HG03520 (cell line): ENCODE data around the gene RAMACL.
"Not testable (repeated sequence)": the region's sequence is repeated elsewhere in the genome, so short reads cannot be mapped to it uniquely, and the experiment has no call there.

Experiments
- ATAC-seq: cut with Tn5 transposase; IDR thresholded peaks from one replicate; pipeline ENCODE4 v1.9.1; 2021; ENCODE audit warnings: mild to moderate bottlenecking, moderate library complexity; ENCODE audit not compliant: unreplicated experiment

Gene RAMACL

GRCh38 chr6:166586424-166587156 lies at the start of gene RAMACL:
Gene RAMACL, minus strand, starts transcription at chr6:166586678. Its CDS starts 201 bp downstream, at chr6:166586477.
- ATAC-seq = peak; percentile 83

- no peak for ATAC-seq
Observed at GRCh38 chr6:166635013-166635970, 48.8 kb upstream of the RAMACL start.

- not testable (repeated sequence) for ATAC-seq
Observed at GRCh38 chr6:166634581-166634980, 48.1 kb upstream of the RAMACL start.

DNA sequence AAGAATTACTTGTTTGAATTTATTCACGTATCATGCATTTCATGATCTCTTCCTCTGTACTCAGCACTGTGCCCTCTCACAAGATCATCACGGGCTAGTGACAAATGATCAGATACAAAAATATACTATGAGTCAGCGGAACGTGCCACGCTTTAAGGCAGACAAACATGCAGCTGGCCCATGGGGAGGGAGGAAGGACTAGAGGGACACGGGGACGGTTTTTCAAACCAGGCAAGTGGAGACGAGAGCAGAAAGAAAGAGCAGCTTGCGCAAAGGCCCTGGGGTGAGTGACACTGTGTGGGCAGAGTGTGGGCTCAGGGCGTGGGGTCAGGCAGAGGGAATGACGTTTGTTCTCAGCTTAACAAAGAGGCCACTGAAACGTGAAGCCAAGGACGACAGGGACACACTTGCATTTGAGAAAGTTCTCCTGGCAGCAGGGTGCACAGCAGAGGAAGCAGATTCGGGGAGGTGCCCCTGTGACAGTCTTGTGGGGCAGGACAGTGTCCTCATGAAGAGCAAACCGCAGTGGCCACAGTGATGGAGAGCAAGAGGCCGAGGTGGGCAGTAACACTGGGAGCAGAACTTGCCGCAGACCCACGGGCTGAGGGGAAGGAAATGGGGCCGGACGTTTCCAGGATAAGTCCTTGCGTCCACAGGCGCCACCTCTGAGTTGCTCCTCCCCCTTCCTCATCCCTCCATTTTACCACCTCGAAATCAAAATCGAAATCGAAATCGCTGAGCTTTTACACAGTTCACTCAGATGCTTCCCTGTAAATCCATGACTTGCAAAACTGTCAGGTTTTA lies 47.5 kb upstream of the RAMACL start:
- no peak for ATAC-seq

DNA sequence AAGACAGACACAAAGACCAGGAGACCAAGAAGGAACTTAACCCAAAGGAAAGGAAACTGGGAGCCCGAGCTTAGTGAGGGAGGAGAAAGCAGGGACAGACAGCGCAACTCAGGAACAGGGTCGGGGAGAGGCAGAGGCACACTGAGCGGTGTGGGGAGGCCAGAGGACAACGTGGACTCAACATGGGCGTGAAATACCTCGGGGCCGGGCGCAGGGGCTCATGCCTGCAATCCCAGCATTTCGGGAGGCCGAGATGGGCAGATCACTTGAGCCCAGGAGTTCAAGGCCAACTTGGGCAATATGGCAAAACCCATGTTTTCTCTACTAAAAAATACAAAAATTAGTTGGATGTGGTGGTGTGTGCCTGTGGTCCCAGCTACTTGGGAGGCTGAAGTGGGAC lies 46.3 kb upstream of the RAMACL start:
- ATAC-seq = no peak

- ATAC-seq = no peak
Observed at GRCh38 chr6:166630462-166630861, 44.0 kb upstream of the RAMACL start.

DNA sequence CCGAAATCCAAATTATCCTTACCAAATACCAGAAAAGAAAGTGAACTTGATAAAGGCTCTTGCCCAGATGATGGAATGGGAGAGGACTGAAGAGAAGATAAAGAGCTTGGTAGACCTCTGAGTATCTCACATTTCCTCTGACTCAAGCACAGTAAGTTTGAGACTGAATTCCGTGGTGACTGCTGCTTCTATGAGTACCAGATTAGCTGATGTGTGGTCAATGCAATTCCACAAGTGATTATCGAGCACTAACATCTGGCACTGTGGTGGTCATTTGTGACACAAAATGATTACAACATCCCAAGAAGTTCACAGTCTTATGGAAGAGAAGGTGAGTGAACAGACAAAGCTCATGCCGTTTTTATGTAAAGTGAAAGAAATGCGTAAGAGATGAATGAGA lies 43.1 kb upstream of the RAMACL start:
- ATAC-seq = no peak

DNA sequence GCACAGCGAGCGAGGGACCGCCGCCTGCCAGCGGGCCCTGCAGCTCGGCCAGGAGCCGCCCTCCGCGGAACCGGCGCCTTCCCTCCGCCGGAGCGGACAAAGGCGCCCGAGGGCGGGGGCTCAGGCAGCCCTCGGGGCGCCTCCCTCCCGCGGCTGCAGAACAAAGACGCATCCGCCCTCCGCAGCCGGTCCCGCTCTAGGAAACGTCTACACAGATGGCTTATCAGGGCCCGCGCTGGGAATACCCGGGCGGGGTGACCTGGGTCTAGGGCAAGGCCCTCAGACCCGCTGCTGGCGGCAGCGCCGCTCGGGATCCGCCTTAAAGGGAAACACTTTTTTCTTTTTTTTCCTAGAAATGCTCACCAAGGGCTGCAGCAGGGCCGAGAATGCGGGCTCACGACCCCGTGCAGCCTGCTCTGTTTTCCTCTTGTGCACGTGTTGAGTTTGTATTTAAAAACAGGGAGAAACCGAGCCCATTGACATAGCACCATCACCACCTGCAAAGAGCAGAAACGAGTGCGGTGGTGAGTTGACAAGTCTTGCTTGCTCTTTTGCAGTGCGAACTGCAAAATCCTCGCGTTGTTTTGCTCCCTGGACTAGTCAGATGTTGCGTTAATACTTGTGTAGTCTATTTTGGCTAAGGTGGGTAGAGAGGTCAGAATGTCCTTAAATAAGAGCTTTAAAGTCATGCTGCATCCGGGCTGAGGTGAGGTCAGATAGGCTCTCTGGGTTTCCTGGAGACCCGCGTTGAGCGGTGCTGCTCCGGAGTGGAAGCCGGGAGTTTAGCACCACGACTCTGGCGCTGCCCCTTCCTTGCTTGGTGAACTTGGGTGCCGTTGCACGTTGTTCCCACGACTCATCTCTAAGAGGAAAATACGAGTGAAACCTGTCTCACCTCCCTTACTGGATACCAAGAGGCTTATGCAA lies 41.7 kb upstream of the RAMACL start:
- peak; percentile 23 for ATAC-seq

DNA sequence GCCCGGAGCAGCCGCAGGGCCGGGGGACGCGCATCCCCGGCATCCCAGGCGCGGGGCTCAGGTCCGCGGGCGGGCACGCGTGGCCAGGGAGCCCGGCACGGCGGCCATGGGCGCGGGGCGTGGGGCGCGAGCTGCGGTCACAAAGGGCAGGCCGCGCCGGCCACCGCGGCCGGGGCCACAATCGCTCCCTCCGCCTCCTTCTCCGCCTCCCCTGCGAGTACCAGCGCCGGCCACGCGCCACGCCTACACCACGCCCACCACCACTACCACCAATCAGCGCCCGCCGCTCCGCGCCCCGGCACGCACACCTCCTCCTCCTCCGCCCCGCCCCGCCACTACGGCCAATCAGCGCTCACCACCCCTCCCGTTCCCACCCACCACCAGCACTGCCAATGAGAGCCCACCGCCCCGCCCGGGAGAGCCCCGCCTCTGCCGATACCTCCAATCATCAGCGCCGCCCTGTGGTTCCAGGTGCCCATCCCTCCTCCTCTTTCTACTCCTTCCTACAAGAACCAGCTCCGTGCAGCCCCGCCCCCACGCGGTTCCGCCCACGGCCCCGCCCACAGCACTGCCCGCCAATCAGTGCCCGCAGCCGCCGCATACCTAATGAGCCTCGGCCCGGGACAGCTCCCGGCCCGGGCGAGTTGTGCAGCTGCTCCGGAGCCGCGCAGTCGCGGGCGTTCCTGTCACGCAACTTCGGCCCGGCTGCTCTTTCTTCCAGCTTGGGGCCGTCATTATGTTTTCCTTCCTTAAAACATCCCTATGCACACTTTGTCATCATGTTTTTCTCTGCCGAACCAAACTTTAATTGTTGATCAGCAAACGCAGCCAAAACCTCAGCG lies 40.8 kb upstream of the RAMACL start, which contains the start of gene RPS6KA2:
Gene RPS6KA2 (minus strand): TSS at position 219 of the 842 bp plus-strand sequence. CDS start 232 bp downstream, outside the sequence.
- peak; percentile 83 for ATAC-seq

DNA sequence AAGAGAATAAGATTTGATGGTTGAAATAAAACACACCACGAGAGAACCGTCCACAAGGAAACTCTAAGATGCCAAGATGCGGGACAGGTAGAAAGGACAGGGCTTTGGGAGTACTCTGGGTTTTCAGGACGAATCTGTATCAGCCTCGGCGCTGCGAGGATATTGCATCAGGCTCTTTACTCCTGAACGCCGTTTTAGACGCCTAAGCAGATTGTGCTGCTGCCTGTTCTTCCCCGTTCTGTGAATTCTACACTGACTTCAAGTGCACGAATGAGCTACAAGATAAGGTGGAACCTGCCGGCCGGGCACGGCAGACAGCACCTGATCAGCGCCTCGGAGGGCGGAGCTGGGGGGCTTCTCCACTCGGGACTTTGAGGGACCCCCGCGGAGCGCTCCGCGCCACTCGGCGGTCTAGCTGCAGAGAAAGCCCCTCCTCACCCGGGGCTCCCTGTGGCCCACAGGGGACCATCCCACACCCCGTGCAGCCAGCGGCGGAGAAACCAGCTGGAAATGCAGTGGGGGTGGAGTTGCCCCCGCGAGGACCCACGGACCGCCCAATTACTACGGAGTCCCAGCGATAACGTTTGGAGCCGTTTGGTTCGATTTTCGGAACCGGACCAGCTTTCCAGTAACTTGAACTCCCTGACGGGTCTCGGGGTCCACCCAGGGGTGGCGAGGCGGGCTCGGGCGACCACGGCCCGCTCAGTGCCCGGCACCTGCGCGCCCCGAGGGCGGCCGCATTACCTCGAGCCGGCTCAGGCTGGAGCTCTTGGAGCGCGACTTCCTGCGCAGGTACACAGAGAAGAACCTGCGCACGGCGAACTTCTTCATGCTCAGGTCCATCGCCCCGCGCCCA lies 39.9 kb upstream of the RAMACL start:
- no peak for ATAC-seq

DNA sequence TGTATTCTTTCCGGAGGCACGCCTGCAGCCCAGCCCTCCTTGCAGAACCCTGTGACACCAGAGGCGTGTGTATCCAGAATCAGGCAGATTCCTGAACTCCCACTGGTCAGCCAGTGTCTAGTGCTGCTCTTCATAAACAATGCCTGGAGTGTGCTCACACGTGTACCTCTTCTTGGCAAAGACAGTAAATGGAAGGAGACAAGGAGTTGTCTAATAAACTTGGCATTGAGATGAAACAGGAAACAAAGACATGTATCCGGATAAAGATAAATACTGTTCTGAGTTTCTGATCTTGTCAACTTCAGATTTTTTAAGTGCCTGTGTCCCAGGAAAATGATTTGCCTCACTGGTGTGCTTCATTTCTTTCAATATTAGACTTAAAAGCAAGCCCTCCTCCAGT lies 38.9 kb upstream of the RAMACL start:
- no peak for ATAC-seq

DNA sequence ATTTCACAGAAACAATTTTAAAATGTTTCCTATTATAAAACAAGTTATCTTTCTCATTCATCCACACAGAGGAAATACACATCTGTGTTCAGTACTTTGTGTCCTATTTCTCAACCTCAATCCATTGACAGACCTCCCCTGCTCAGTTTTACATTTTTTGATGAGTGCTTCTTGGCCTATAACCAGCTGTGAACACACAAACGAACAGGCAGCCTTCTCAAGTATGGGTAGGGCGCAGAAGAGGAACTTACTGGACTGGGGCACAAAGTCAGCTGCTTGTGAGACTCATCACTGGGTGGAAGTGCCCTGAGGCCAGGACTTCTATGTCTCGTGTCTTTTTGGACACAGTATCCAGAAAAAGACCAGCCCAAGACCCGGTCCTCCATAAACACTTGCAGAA lies 37.8 kb upstream of the RAMACL start:
- ATAC-seq = no peak

DNA sequence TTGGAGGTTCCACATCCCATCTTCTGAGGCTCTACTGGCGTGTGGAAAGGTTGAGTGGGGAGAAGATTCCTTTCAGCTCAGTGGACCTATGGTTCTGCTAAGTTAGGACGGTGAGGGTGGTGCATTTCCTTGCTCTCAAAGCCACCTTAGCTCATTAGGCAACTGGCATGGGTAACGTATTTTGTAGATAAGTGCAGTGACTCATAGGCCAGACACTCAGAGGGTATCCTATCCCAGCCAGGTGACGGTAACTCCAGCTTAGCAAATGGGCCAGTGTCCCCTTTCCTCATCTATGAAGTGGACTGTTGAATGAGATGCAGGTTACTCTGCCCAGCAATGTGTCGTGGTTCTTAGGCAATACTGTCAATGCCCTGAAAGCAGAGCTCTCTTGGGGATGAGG lies 36.8 kb upstream of the RAMACL start:
- ATAC-seq = no peak

DNA sequence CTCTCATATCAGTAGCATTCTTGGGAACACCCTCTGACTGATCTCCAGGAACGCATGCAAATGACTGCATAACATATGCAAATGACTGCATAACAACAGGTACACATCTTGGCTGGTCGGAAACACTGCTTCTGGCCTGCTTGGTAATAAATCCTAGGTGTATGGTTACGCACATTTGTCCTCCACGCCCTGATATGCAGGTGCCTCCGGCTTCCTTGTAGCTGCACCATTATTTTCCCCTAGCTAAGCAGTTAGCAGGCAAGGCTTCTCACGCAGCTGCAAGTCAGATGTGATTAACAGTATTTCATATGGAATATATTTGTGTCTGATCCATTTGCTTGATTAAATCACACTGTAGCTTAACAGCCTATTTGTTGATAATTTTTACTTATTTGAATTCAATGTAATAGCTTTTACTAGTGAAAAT lies 34.6 kb upstream of the RAMACL start:
- no peak for ATAC-seq

- no peak for ATAC-seq
Observed at GRCh38 chr6:166620478-166621113, 34.1 kb upstream of the RAMACL start.

- no peak for ATAC-seq
Observed at GRCh38 chr6:166619912-166620311, 33.4 kb upstream of the RAMACL start.
